HEK293 (cell line): ENCODE results near the gene RPN2.

Source experiments
- BCL11B ChIP-seq: fragments of 450-650 bp; formaldehyde crosslinking; IDR thresholded peaks from 2 replicates; pipeline ENCODE4 v1.5.1; 2016; ENCODE audit warnings: low read depth, missing biosample characterization, missing genetic modification characterization
- RBAK ChIP-seq: fragments of 450-650 bp; formaldehyde crosslinking; IDR thresholded peaks from 2 replicates; pipeline ENCODE4 v1.5.1; 2016; ENCODE audit warnings: missing biosample characterization, missing genetic modification characterization
- SCRT1 ChIP-seq: fragments of 450-650 bp; formaldehyde crosslinking; IDR thresholded peaks from 2 replicates; pipeline ENCODE4 v1.5.1; 2016; ENCODE audit warnings: missing biosample characterization, missing genetic modification characterization, borderline replicate concordance
- SP3 ChIP-seq: fragments of 450-650 bp; formaldehyde crosslinking; IDR thresholded peaks from 2 replicates; pipeline ENCODE4 v1.5.1; 2016; ENCODE audit warnings: missing biosample characterization, missing genetic modification characterization
- ZBTB17 ChIP-seq: fragments of 450-650 bp; formaldehyde crosslinking; IDR thresholded peaks from 2 replicates; pipeline ENCODE4 v1.5.1; 2016; ENCODE audit warnings: missing biosample characterization, missing genetic modification characterization
- ZBTB20 ChIP-seq: fragments of 450-650 bp; formaldehyde crosslinking; IDR thresholded peaks from 2 replicates; pipeline ENCODE4 v1.5.1; 2016; ENCODE audit warnings: missing biosample characterization, missing genetic modification characterization
- ZFP37 ChIP-seq: fragments of 450-650 bp; formaldehyde crosslinking; IDR thresholded peaks from 2 replicates; pipeline ENCODE4 v1.5.1; 2016; ENCODE audit warnings: missing biosample characterization, missing genetic modification characterization
- ZFP41 ChIP-seq: fragments of 450-650 bp; formaldehyde crosslinking; IDR thresholded peaks from 2 replicates; pipeline ENCODE4 v1.5.1; 2016; ENCODE audit warnings: missing biosample characterization, missing genetic modification characterization, borderline replicate concordance
- ZNF10 ChIP-seq: fragments of 450-650 bp; formaldehyde crosslinking; IDR thresholded peaks from 2 replicates; pipeline ENCODE4 v1.5.1; 2017; ENCODE audit warnings: missing biosample characterization, missing genetic modification characterization
- ZNF138 ChIP-seq: fragments of 450-650 bp; formaldehyde crosslinking; IDR thresholded peaks from 2 replicates; pipeline ENCODE4 v1.5.1; 2016; ENCODE audit warnings: missing biosample characterization, missing genetic modification characterization, borderline replicate concordance
- ZNF174 ChIP-seq: fragments of 450-650 bp; formaldehyde crosslinking; IDR thresholded peaks from 2 replicates; pipeline ENCODE4 v1.5.0; 2017; ENCODE audit warnings: missing biosample characterization, mild to moderate bottlenecking, missing genetic modification characterization
- ZNF2 ChIP-seq: fragments of 450-650 bp; formaldehyde crosslinking; IDR thresholded peaks from 2 replicates; pipeline ENCODE4 v1.5.1; 2016; ENCODE audit warnings: missing biosample characterization, missing genetic modification characterization
- ZNF23 ChIP-seq: fragments of 450-650 bp; formaldehyde crosslinking; IDR thresholded peaks from 2 replicates; pipeline ENCODE4 v1.5.1; 2016; ENCODE audit warnings: missing biosample characterization, missing genetic modification characterization, borderline replicate concordance
- ZNF354C ChIP-seq: fragments of 450-650 bp; formaldehyde crosslinking; IDR thresholded peaks from 2 replicates; pipeline ENCODE4 v1.5.1; 2016; ENCODE audit warnings: missing biosample characterization, missing genetic modification characterization, low read depth, borderline replicate concordance
- ZNF48 ChIP-seq: fragments of 450-650 bp; formaldehyde crosslinking; IDR thresholded peaks from 2 replicates; pipeline ENCODE4 v1.5.1; 2016; ENCODE audit warnings: missing biosample characterization, missing genetic modification characterization
- ZNF501 ChIP-seq: fragments of 450-650 bp; formaldehyde crosslinking; IDR thresholded peaks from 2 replicates; pipeline ENCODE4 v1.5.1; 2016; ENCODE audit warnings: missing biosample characterization, missing genetic modification characterization
- ZNF521 ChIP-seq: fragments of 450-650 bp; formaldehyde crosslinking; IDR thresholded peaks from 2 replicates; pipeline ENCODE4 v1.5.1; 2017; ENCODE audit warnings: missing biosample characterization, mild to moderate bottlenecking, missing genetic modification characterization
- ZNF529 ChIP-seq: fragments of 450-650 bp; formaldehyde crosslinking; IDR thresholded peaks from 2 replicates; pipeline ENCODE4 v1.5.1; 2017; ENCODE audit warnings: missing genetic modification characterization, missing biosample characterization; ENCODE audit not compliant: insufficient replicate concordance
- ZNF530 ChIP-seq: fragments of 450-650 bp; formaldehyde crosslinking; IDR thresholded peaks from 2 replicates; pipeline ENCODE4 v1.5.1; 2016; ENCODE audit warnings: low read depth, missing biosample characterization, missing genetic modification characterization
- ZNF560 ChIP-seq: fragments of 450-650 bp; formaldehyde crosslinking; IDR thresholded peaks from 2 replicates; pipeline ENCODE4 v1.5.1; 2017; ENCODE audit warnings: missing biosample characterization, missing genetic modification characterization, borderline replicate concordance
- ZNF596 ChIP-seq: fragments of 450-650 bp; IDR thresholded peaks from 2 replicates; pipeline ENCODE4 v1.5.0; 2018; ENCODE audit warnings: missing biosample characterization, mild to moderate bottlenecking, missing genetic modification characterization, moderate library complexity
- ZNF610 ChIP-seq: fragments of 450-650 bp; formaldehyde crosslinking; IDR thresholded peaks from 2 replicates; pipeline ENCODE4 v1.5.1; 2016; ENCODE audit warnings: missing biosample characterization, missing genetic modification characterization, borderline replicate concordance
- ZNF624 ChIP-seq: fragments of 450-650 bp; formaldehyde crosslinking; IDR thresholded peaks from 2 replicates; pipeline ENCODE4 v1.5.1; 2017; ENCODE audit warnings: missing biosample characterization, missing genetic modification characterization
- ZNF707 ChIP-seq: fragments of 450-650 bp; formaldehyde crosslinking; IDR thresholded peaks from 2 replicates; pipeline ENCODE4 v1.5.1; 2016; ENCODE audit warnings: missing biosample characterization, missing genetic modification characterization
- ZNF777 ChIP-seq: fragments of 450-650 bp; formaldehyde crosslinking; IDR thresholded peaks from 2 replicates; pipeline ENCODE4 v1.5.1; 2017; ENCODE audit warnings: missing biosample characterization, missing genetic modification characterization, borderline replicate concordance
- ZNF792 ChIP-seq: fragments of 450-650 bp; formaldehyde crosslinking; IDR thresholded peaks from 2 replicates; pipeline ENCODE4 v1.5.1; 2016; ENCODE audit warnings: missing biosample characterization, missing genetic modification characterization
- ZNF837 ChIP-seq: fragments of 450-650 bp; formaldehyde crosslinking; IDR thresholded peaks from 2 replicates; pipeline ENCODE4 v1.5.1; 2016; ENCODE audit warnings: missing biosample characterization, missing genetic modification characterization
- TF ChIP-seq, protein P1 (sequence below): fragments of 450-650 bp; formaldehyde crosslinking; IDR thresholded peaks from 2 replicates; pipeline ENCODE4 v1.5.1; 2017; ENCODE audit warnings: missing biosample characterization, mild to moderate bottlenecking, missing genetic modification characterization, moderate library complexity
- TF ChIP-seq, protein P2 (sequence below): fragments of 450-650 bp; formaldehyde crosslinking; IDR thresholded peaks from 2 replicates; pipeline ENCODE4 v1.5.1; 2016; ENCODE audit warnings: missing biosample characterization, missing genetic modification characterization, borderline replicate concordance
- TF ChIP-seq, protein P3 (sequence below): fragments of 450-650 bp; formaldehyde crosslinking; IDR thresholded peaks from 2 replicates; pipeline ENCODE4 v1.5.1; 2016; ENCODE audit warnings: missing biosample characterization, missing genetic modification characterization
- TF ChIP-seq, protein P4 (sequence below): fragments of 450-650 bp; formaldehyde crosslinking; IDR thresholded peaks from 2 replicates; pipeline ENCODE4 v1.5.1; 2016; ENCODE audit warnings: missing biosample characterization, missing genetic modification characterization

RPN2 gene

DNA sequence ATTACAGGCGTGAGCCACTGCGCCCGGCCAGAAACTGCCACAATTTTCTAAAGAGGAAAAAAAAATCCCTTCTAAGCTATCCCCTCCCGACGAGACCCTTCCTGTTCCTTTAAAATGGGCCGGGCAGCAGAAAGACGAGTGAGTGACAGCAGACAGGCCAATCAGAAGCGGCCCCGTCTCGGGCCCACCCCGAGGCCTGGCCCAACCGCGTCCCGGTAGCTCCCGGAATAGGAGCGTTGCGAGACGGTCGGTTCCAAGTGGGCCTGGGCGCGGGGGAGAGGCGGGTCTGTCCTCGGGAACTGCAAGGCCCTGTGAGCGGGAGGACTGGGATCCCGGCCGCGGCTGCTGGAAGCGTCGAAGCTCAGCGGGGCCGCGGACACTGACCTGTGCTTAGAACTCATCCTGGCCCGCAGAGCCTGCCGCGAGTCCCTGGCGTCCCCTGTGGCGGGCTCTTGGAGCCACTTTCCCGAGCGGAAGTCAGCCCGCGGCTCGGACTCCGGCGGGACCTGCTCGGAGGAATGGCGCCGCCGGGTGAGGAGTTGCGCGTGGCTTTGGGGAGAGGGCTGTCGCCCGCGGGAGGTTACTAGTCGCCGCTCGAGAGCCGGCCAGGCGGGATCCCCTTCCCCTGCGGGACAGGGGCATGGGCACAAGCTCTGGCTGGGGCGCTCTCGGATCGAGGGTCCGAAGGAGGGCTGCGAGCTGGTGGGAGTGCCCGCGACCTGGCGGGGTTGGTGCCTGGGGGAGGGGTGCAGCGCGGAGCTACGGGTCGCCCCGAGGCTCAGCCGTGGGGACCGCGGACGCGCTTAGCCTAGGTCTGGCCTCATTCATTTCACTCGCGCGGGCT lies at the start of gene RPN2, which contains the start of gene MROH8 (continued):
- no peak for TF ChIP-seq ZNF530 (tag by site-specific recombination)
- TF ChIP-seq ZNF529 = no peak
- peak; percentile 31; the same call in 1 of the 2 replicates for TF ChIP-seq ZNF2 (tag by site-specific recombination)
- no peak; the same call in 1 of the 2 replicates for TF ChIP-seq ZNF610
- TF ChIP-seq ZNF624 = no peak
- no peak for TF ChIP-seq ZNF596
- TF ChIP-seq ZNF23 (tag by site-specific recombination) = no peak
- no peak for TF ChIP-seq ZNF837 (tag by site-specific recombination)
- no peak for TF ChIP-seq ZNF521 (tag by site-specific recombination)
- no peak for TF ChIP-seq BCL11B (tag by site-specific recombination)
- TF ChIP-seq ZNF792 = no peak
- TF ChIP-seq, protein P1, sequence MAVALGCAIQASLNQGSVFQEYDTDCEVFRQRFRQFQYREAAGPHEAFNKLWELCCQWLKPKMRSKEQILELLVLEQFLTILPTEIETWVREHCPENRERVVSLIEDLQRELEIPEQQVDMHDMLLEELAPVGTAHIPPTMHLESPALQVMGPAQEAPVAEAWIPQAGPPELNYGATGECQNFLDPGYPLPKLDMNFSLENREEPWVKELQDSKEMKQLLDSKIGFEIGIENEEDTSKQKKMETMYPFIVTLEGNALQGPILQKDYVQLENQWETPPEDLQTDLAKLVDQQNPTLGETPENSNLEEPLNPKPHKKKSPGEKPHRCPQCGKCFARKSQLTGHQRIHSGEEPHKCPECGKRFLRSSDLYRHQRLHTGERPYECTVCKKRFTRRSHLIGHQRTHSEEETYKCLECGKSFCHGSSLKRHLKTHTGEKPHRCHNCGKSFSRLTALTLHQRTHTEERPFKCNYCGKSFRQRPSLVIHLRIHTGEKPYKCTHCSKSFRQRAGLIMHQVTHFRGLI (tag by site-specific recombination) = no peak
- TF ChIP-seq, protein P2, sequence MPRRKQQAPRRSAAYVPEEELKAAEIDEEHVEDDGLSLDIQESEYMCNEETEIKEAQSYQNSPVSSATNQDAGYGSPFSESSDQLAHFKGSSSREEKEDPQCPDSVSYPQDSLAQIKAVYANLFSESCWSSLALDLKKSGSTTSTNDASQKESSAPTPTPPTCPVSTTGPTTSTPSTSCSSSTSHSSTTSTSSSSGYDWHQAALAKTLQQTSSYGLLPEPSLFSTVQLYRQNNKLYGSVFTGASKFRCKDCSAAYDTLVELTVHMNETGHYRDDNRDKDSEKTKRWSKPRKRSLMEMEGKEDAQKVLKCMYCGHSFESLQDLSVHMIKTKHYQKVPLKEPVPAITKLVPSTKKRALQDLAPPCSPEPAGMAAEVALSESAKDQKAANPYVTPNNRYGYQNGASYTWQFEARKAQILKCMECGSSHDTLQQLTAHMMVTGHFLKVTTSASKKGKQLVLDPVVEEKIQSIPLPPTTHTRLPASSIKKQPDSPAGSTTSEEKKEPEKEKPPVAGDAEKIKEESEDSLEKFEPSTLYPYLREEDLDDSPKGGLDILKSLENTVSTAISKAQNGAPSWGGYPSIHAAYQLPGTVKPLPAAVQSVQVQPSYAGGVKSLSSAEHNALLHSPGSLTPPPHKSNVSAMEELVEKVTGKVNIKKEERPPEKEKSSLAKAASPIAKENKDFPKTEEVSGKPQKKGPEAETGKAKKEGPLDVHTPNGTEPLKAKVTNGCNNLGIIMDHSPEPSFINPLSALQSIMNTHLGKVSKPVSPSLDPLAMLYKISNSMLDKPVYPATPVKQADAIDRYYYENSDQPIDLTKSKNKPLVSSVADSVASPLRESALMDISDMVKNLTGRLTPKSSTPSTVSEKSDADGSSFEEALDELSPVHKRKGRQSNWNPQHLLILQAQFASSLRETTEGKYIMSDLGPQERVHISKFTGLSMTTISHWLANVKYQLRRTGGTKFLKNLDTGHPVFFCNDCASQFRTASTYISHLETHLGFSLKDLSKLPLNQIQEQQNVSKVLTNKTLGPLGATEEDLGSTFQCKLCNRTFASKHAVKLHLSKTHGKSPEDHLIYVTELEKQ (tag by site-specific recombination) = no peak
- peak; percentile 88 for TF ChIP-seq SP3 (tag by site-specific recombination)
- no peak for TF ChIP-seq ZNF174
- no peak for TF ChIP-seq ZNF354C (tag by site-specific recombination)
- TF ChIP-seq ZNF501 (tag by site-specific recombination) = 0 out of 2 replicates have a peak, but pooled peaks have one; percentile 21
- TF ChIP-seq ZNF777 (tag by site-specific recombination) = no peak
- 0 out of 2 replicates have a peak, but pooled peaks have one; percentile 1 for TF ChIP-seq ZFP37
- no peak for TF ChIP-seq RBAK (tag by site-specific recombination)
- no peak for TF ChIP-seq ZFP41 (tag by site-specific recombination)
- TF ChIP-seq ZNF48 (tag by site-specific recombination) = no peak
- TF ChIP-seq SCRT1 = no peak
- TF ChIP-seq ZNF707 = no peak
- TF ChIP-seq, protein P3, sequence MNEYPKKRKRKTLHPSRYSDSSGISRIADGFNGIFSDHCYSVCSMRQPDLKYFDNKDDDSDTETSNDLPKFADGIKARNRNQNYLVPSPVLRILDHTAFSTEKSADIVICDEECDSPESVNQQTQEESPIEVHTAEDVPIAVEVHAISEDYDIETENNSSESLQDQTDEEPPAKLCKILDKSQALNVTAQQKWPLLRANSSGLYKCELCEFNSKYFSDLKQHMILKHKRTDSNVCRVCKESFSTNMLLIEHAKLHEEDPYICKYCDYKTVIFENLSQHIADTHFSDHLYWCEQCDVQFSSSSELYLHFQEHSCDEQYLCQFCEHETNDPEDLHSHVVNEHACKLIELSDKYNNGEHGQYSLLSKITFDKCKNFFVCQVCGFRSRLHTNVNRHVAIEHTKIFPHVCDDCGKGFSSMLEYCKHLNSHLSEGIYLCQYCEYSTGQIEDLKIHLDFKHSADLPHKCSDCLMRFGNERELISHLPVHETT (tag by site-specific recombination) = peak; percentile 72
- TF ChIP-seq ZNF10 (tag by site-specific recombination) = no peak
- TF ChIP-seq ZBTB20 (tag by site-specific recombination) = peak; percentile 39; the same call in 1 of the 2 replicates
- no peak for TF ChIP-seq ZBTB17 (tag by site-specific recombination)
- TF ChIP-seq, protein P4, sequence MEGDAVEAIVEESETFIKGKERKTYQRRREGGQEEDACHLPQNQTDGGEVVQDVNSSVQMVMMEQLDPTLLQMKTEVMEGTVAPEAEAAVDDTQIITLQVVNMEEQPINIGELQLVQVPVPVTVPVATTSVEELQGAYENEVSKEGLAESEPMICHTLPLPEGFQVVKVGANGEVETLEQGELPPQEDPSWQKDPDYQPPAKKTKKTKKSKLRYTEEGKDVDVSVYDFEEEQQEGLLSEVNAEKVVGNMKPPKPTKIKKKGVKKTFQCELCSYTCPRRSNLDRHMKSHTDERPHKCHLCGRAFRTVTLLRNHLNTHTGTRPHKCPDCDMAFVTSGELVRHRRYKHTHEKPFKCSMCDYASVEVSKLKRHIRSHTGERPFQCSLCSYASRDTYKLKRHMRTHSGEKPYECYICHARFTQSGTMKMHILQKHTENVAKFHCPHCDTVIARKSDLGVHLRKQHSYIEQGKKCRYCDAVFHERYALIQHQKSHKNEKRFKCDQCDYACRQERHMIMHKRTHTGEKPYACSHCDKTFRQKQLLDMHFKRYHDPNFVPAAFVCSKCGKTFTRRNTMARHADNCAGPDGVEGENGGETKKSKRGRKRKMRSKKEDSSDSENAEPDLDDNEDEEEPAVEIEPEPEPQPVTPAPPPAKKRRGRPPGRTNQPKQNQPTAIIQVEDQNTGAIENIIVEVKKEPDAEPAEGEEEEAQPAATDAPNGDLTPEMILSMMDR = no peak
- TF ChIP-seq ZNF138 (tag by site-specific recombination) = no peak
- no peak for TF ChIP-seq ZNF560 (tag by site-specific recombination)
